Measurements from ENCODE around the gene ABHD8.

Gene ABHD8

GRCh38 chr19:17321655-17322489 is 18.6 kb upstream of the ABHD8 start:
- CTCF ChIA-PET = interaction anchor here (1.3 to 2.1 kb wide), 3 partner anchors 9 to 13 kb away, joined by 4 to 8 read pairs (median 5); partner anchors contain the start of gene DDA1
- POLR2A ChIA-PET = interaction anchor here (1.0 kb wide), 1 partner anchor 17 kb away, joined by 3 read pairs; no protein-coding TSS in a partner anchor
- no peak overlapping the region for H3K27ac ChIP-seq (ENCODE audit: insufficient read depth in 1 of 2, low read depth in 1 of 2, low read length in 2 of 2, poor library complexity in 1 of 2, severe bottlenecking in 2 of 2)

GRCh38 chr19:17320435-17320834 is 17.2 kb upstream of the ABHD8 start:
- POLR2A ChIA-PET = no interaction called here
- Histone ChIP-seq H3K4me1 (ENCODE audit: control extremely low read depth in 1 of 4, control insufficient read depth in 4 of 4, insufficient read depth in 4 of 4, low read length in 3 of 4) (peaks cover 0 to 10% (median 8%) of the 10 kb centered on the region in 4 experiments), H3K27me3 (replicated peaks in 2 of 5; ENCODE audit: control insufficient read depth in 4 of 5, insufficient read depth in 5 of 5, low read length in 4 of 5) (no peaks in the 10 kb centered on the region), H3K9me3 (ENCODE audit: control extremely low read depth in 1 of 5, control insufficient read depth in 4 of 5, insufficient read depth in 2 of 5, low read depth in 1 of 5, low read length in 4 of 5) (no peaks in the 10 kb centered on the region), H3K4me3 (ENCODE audit: control insufficient read depth in 1 of 7, extremely low read depth in 1 of 7, insufficient read depth in 4 of 7, low read depth in 2 of 7, low read length in 6 of 7) (no peak overlapping the region), H3K27ac (ENCODE audit: insufficient read depth in 1 of 2, low read depth in 1 of 2, low read length in 2 of 2, poor library complexity in 1 of 2, severe bottlenecking in 2 of 2) (no peak overlapping the region), H3K36me3 (ENCODE audit: control insufficient read depth in 4 of 4, insufficient read depth in 4 of 4, low read length in 3 of 4) (peaks cover 0 to 48% (median 33%) of the 10 kb centered on the region in 4 experiments)
- no peak for DNase-seq
- WGBS (ENCODE audit: insufficient coverage) = 81% methylated on average over 11 of the region's 11 CpGs
- CTCF ChIA-PET = interaction anchor here (2.0 to 2.1 kb wide), 2 partner anchors 7 to 13 kb away, joined by 5 to 8 read pairs; no protein-coding TSS in a partner anchor

More at GRCh38 chr19:17321655-17322489, 18.6 kb upstream of the ABHD8 start:
- Histone ChIP-seq H3K27me3 (replicated peaks in 2 of 5; ENCODE audit: control insufficient read depth in 4 of 5, insufficient read depth in 5 of 5, low read length in 4 of 5) (no peaks in the 10 kb centered on the region), H3K36me3 (ENCODE audit: control insufficient read depth in 4 of 4, insufficient read depth in 4 of 4, low read length in 3 of 4) (peaks cover 0 to 40% (median 26%) of the 10 kb centered on the region in 4 experiments), H3K9me3 (ENCODE audit: control extremely low read depth in 1 of 5, control insufficient read depth in 4 of 5, insufficient read depth in 2 of 5, low read depth in 1 of 5, low read length in 4 of 5) (no peaks in the 10 kb centered on the region), H3K4me3 (ENCODE audit: control insufficient read depth in 1 of 7, extremely low read depth in 1 of 7, insufficient read depth in 4 of 7, low read depth in 2 of 7, low read length in 6 of 7) (no peak overlapping the region), H3K4me1 (ENCODE audit: control extremely low read depth in 1 of 4, control insufficient read depth in 4 of 4, insufficient read depth in 4 of 4, low read length in 3 of 4) (peaks cover 0 to 10% (median 8%) of the 10 kb centered on the region in 4 experiments)
- 89% methylated on average over 17 of the region's 19 CpGs for WGBS (ENCODE audit: insufficient coverage)
- no peak for DNase-seq

DNA sequence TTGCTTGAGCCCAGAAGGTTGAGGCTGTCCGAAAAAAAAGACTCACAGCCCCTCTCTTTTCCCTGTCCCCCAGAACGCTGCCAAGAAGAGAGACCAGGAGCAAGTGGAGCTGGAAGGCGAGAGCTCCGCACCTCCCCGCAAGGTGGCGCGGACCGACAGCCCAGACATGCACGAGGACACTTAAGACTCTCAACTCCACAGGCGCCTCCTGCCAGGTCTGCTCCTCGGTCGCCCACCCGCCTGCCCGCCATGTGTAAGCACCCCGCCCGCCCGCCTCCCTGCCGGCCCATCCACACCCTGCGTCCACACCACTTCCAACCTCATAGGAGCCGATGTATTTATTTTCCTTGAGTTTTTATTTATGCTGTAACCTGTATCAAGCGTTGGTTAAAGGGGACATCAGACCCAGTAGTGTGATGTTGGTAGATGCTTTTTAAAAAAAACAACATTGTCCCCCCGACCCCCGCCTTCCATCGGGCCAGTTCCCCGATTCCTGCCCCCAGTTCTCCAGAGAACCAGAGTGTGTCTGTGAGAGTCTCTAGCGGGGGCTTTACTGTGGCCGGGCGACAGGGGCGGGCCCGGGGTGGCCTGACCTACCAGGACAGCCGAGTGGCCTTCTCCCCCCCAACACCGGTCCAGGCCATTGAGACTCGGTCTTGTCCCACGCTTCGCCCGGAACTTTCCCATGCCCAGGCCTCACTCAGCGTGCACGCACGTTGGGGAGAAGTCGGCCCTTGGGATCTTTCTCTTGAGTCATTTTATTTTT is 16.4 kb upstream of the ABHD8 start:
- H3K27me3 ChIP-seq (replicated peaks in 2 of 5; ENCODE audit: control insufficient read depth in 4 of 5, insufficient read depth in 5 of 5, low read length in 4 of 5) = no peaks in the 10 kb centered on the region
- no peak overlapping the region for H3K27ac ChIP-seq (ENCODE audit: insufficient read depth in 1 of 2, low read depth in 1 of 2, low read length in 2 of 2, poor library complexity in 1 of 2, severe bottlenecking in 2 of 2)
- WGBS (ENCODE audit: insufficient coverage) = 97% methylated on average over 27 of the region's 40 CpGs
- ChIA-PET CTCF (interaction anchor here (0.7 kb wide), 1 partner anchor 13 kb away, joined by 3 read pairs; no protein-coding TSS in a partner anchor), POLR2A (interaction anchor here (0.6 kb wide), 1 partner anchor 279 kb away, joined by 3 read pairs; no protein-coding TSS in a partner anchor)
- H3K9me3 ChIP-seq (ENCODE audit: control extremely low read depth in 1 of 5, control insufficient read depth in 4 of 5, insufficient read depth in 2 of 5, low read depth in 1 of 5, low read length in 4 of 5) = no peaks in the 10 kb centered on the region
- no peak for DNase-seq
- peaks cover 0 to 52% (median 36%) of the 10 kb centered on the region in 4 experiments for H3K36me3 ChIP-seq (ENCODE audit: control insufficient read depth in 4 of 4, insufficient read depth in 4 of 4, low read length in 3 of 4)
- H3K4me3 ChIP-seq (ENCODE audit: control insufficient read depth in 1 of 7, extremely low read depth in 1 of 7, insufficient read depth in 4 of 7, low read depth in 2 of 7, low read length in 6 of 7) = no peak overlapping the region
- peaks cover 0 to 10% (median 8%) of the 10 kb centered on the region in 4 experiments for H3K4me1 ChIP-seq (ENCODE audit: control extremely low read depth in 1 of 4, control insufficient read depth in 4 of 4, insufficient read depth in 4 of 4, low read length in 3 of 4)

DNA sequence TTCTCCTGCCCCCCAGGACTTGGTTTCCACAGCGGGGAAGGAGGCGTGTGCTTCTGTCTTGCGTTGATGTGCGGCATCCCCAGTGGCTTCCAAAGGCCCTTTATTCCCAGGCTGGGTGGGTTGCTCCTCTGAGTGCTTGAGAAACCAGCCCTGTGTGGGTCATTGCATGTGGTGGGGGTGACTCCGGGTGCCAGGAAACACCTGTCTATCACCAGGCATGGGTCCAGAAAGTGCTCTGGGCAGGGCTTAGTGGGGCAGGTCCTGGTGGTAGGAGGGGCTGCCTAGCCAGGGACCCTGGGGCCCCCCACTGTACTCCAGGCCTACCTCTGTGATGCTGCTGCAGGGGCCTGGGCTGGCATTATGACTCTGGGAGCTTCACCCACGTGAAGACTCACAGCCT is 15.7 kb upstream of the ABHD8 start:
- ChIA-PET POLR2A (interaction anchor here (0.6 kb wide), 1 partner anchor 278 kb away, joined by 3 read pairs; no protein-coding TSS in a partner anchor), CTCF (interaction anchor here (0.7 to 0.8 kb wide), 2 partner anchors 12 to 68 kb away, joined by 3 read pairs; no protein-coding TSS in a partner anchor)
- 48% methylated on average over 4 of the region's 6 CpGs for WGBS (ENCODE audit: insufficient coverage)
- DNase-seq = no peak
- H3K9me3 ChIP-seq (ENCODE audit: control extremely low read depth in 1 of 5, control insufficient read depth in 4 of 5, insufficient read depth in 2 of 5, low read depth in 1 of 5, low read length in 4 of 5) = no peaks in the 10 kb centered on the region
- H3K27me3 ChIP-seq (replicated peaks in 2 of 5; ENCODE audit: control insufficient read depth in 4 of 5, insufficient read depth in 5 of 5, low read length in 4 of 5) = no peaks in the 10 kb centered on the region
- H3K4me3 ChIP-seq (ENCODE audit: control insufficient read depth in 1 of 7, extremely low read depth in 1 of 7, insufficient read depth in 4 of 7, low read depth in 2 of 7, low read length in 6 of 7) = no peak overlapping the region
- H3K36me3 ChIP-seq (ENCODE audit: control insufficient read depth in 4 of 4, insufficient read depth in 4 of 4, low read length in 3 of 4) = peaks cover 0 to 59% (median 43%) of the 10 kb centered on the region in 4 experiments
- H3K27ac ChIP-seq (ENCODE audit: insufficient read depth in 1 of 2, low read depth in 1 of 2, low read length in 2 of 2, poor library complexity in 1 of 2, severe bottlenecking in 2 of 2) = no peak overlapping the region
- peaks cover 0 to 10% (median 4%) of the 10 kb centered on the region in 4 experiments for H3K4me1 ChIP-seq (ENCODE audit: control extremely low read depth in 1 of 4, control insufficient read depth in 4 of 4, insufficient read depth in 4 of 4, low read length in 3 of 4)

DNA sequence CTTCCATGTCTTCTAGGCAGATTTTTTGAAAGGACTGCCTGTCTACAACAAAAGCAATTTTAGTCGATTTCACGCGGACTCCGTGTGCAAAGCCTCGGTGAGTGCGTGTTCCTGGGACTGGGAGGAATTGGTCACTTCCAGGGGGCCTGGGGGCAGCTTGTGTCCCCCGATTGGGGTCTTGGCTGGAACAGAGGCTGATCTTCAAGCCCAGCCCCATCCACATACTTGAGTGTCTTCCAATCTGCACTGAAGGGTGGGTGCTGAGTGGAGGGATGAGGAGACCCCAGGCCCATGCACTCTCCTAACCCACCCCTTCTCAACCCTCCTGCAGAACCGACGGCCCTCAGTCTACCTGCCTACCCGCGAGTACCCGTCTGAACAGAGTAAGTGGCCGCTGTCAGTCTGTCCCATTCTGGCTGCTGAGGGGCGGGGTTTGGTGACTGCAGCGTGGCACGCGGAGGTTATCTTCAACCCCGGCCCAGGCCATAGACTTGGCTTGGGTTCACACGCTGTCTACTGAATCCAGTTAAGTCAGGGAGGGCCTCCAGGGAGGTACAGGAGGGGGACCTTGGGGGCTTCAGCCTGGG is 10.9 kb upstream of the ABHD8 start:
- no peak overlapping the region for H3K4me3 ChIP-seq (ENCODE audit: control insufficient read depth in 1 of 7, extremely low read depth in 1 of 7, insufficient read depth in 4 of 7, low read depth in 2 of 7, low read length in 6 of 7)
- H3K27ac ChIP-seq (ENCODE audit: insufficient read depth in 1 of 2, low read depth in 1 of 2, low read length in 2 of 2, poor library complexity in 1 of 2, severe bottlenecking in 2 of 2) = no peak overlapping the region
- no peak for DNase-seq
- over 99% methylated on average over 18 of the region's 19 CpGs for WGBS (ENCODE audit: insufficient coverage)
- peaks cover 0 to 49% (median 36%) of the 10 kb centered on the region in 4 experiments for H3K36me3 ChIP-seq (ENCODE audit: control insufficient read depth in 4 of 4, insufficient read depth in 4 of 4, low read length in 3 of 4)
- no peaks in the 10 kb centered on the region for H3K27me3 ChIP-seq (replicated peaks in 2 of 5; ENCODE audit: control insufficient read depth in 4 of 5, insufficient read depth in 5 of 5, low read length in 4 of 5)
- CTCF ChIA-PET = interaction anchor here (1.6 kb wide), 1 partner anchor 8 kb away, joined by 5 read pairs; no protein-coding TSS in a partner anchor
- no peaks in the 10 kb centered on the region for H3K9me3 ChIP-seq (ENCODE audit: control extremely low read depth in 1 of 5, control insufficient read depth in 4 of 5, insufficient read depth in 2 of 5, low read depth in 1 of 5, low read length in 4 of 5)
- POLR2A ChIA-PET = no interaction called here
- H3K4me1 ChIP-seq (ENCODE audit: control extremely low read depth in 1 of 4, control insufficient read depth in 4 of 4, insufficient read depth in 4 of 4, low read length in 3 of 4) = peaks cover 5 to 12% (median 11%) of the 10 kb centered on the region in 4 experiments

- DNase-seq = no peak
- ChIA-PET CTCF (interaction anchor here (1.6 to 1.8 kb wide), 2 partner anchors 9 to 20 kb away, joined by 5 to 6 read pairs; no protein-coding TSS in a partner anchor), POLR2A (no interaction called here)
- Histone ChIP-seq H3K36me3 (ENCODE audit: control insufficient read depth in 4 of 4, insufficient read depth in 4 of 4, low read length in 3 of 4) (peaks cover 0 to 41% (median 31%) of the 10 kb centered on the region in 4 experiments), H3K9me3 (ENCODE audit: control extremely low read depth in 1 of 5, control insufficient read depth in 4 of 5, insufficient read depth in 2 of 5, low read depth in 1 of 5, low read length in 4 of 5) (no peaks in the 10 kb centered on the region), H3K27ac (ENCODE audit: insufficient read depth in 1 of 2, low read depth in 1 of 2, low read length in 2 of 2, poor library complexity in 1 of 2, severe bottlenecking in 2 of 2) (no peak overlapping the region), H3K4me1 (ENCODE audit: control extremely low read depth in 1 of 4, control insufficient read depth in 4 of 4, insufficient read depth in 4 of 4, low read length in 3 of 4) (peaks cover 5 to 15% (median 11%) of the 10 kb centered on the region in 4 experiments), H3K27me3 (replicated peaks in 2 of 5; ENCODE audit: control insufficient read depth in 4 of 5, insufficient read depth in 5 of 5, low read length in 4 of 5) (no peaks in the 10 kb centered on the region), H3K4me3 (ENCODE audit: control insufficient read depth in 1 of 7, extremely low read depth in 1 of 7, insufficient read depth in 4 of 7, low read depth in 2 of 7, low read length in 6 of 7) (no peak overlapping the region)
- 88% methylated on average over 14 of the region's 20 CpGs for WGBS (ENCODE audit: insufficient coverage)
Observed at GRCh38 chr19:17312189-17313113, 9.2 kb upstream of the ABHD8 start.
